NCI-H524 (cell line): ENCODE measurements around the gene NFIA.

Experiments
- DNase-seq, 2 experiments: peaks; one replicate each; lab custom pipeline; 2025; lab: John Stamatoyannopoulos, UW

NFIA gene

GRCh38 chr1:61332796-61333195 lies 250.4 kb downstream of the NFIA start:
- DNase-seq = no peak

- DNase-seq = no peak
Measured at GRCh38 chr1:61334718-61335589, 252.6 kb downstream of the NFIA start.

DNA sequence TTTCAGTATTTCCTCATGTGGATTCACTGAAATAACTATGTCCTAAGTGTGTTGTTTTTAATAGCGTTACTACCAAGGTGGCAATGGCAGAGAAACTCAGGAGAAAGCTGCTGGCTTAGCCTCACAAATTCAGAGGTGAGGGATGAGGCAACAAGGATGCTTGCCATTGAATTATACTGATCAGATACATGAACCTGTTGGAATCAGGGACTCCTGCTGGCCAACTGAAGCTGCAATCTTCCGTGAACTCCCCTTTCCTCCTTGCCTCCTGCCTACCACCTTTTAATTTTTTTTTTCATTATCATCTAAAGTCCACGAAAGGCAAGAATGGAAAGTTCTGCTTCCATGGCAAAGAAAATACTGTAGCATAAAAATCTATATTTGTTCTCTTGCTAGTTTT lies 254.7 kb downstream of the NFIA start:
- DNase-seq = no peak

- no peak for DNase-seq
Measured at GRCh38 chr1:61337441-61337951, 255.1 kb downstream of the NFIA start.

- peak; percentile 33 to 78 for DNase-seq
Measured at GRCh38 chr1:61337981-61338848, 255.9 kb downstream of the NFIA start.

DNA sequence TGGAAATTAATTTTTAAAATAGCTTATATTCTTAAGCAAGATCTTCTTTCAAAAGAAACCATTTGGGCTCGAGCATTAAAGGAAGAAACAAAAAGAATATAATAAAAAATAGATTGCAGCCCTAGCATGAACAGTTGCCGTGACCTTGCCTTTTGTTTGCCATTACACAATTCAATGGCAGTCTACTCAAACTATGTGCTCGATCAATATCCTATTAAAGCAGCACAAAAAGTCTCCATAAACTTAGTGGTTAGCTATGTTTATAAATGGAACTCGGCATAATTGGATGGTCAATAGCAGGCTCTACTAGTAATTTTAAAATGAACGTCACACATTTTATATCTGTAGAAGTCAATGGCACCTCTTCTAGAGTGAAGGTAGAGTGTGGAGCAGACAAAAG lies 256.5 kb downstream of the NFIA start:
- no peak for DNase-seq

DNA sequence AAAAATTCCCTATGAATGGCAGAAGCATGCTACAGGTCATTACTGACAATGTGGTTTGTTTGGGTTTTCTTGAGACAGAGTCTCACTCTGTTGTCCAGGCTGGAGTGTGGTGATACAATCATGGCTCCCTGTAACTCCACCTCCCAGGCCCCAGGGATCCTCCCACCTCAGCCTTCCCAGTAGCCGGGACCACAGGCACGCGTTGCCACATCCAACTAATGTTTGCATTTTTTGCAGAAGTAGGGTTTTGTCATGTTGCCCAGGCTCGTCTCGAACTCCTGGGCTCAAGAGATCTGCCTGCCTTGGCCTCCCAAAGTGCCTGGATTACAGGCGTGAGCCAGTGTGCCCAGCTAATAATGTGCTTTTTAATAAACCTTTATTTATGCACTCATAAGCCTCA lies 259.1 kb downstream of the NFIA start:
- DNase-seq = no peak

DNA sequence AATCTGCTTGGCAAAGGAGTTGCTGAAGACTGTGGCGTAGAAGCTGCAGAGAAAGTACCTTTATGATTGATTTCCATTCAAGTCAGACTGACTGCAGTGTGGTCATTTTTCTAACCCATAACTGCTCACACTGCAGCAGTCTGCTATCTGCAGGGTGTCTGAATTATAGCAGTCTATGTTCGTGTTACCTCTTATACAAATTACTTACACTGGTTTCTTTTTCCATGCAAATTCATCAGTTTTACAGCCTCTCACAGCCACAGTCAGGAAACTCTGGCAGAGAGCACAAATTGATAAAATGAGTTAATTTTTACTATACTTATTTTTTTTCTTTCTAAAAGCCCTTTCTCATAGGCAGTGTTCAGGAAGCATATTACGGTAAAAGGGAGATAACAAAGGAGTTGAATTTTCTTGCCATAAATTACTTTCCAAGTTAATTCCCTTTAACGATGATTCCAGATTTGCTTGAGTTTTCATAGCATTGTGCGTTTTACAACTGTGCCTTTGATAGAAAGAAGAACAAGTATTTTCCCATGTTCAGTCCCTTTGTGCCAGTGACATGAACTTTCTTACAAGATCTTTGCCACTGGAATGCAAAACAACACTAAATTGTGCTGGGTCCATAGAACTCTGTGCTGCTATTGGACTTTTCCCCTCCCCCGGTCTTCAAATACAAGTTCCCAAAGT lies 261.5 kb downstream of the NFIA start:
- no peak for DNase-seq

DNA sequence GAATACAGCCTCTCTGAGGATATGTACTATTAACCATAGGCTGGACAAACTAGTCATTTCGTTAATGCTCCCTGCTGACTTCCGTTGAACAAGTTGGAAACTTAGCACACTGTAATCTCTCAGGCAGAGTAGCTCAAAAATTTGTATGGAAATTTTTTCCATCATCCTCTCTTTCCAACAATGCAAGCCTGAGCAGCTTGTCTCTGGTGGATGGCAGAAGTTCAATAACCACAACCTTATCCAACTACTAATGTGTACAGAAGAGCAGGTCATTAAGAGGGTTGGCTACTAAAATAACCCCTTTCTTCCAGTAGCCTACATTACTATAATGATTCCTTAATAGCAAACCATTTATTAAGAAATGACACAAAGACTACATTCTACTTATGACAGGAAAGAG lies 262.3 kb downstream of the NFIA start:
- no peak for DNase-seq

- peak; percentile 56 to 89 for DNase-seq
Measured at GRCh38 chr1:61348025-61348665, 265.8 kb downstream of the NFIA start.

GRCh38 chr1:61352845-61353435 lies 270.6 kb downstream of the NFIA start:
- DNase-seq = no peak

GRCh38 chr1:61353797-61354406 lies 271.5 kb downstream of the NFIA start:
- DNase-seq = no peak

DNA sequence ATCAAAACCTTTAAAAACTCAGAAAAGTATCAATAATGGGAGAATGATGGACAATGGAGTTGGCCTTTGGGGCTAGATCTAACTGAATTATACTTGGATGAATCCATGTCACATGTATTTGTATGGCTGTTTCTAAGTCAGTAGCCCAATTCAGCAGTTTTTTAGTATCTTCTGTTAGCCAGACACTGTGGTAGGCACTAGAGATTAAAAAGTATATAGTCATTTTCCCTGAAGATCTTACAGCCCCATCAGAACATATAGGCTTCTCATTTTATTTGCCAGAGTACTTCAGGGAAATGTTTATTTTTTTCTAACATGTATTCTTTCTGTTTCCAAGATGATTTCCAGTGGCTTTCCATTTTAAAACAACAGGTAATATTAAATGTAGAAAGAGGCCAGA lies 273.7 kb downstream of the NFIA start:
- DNase-seq = no peak

DNA sequence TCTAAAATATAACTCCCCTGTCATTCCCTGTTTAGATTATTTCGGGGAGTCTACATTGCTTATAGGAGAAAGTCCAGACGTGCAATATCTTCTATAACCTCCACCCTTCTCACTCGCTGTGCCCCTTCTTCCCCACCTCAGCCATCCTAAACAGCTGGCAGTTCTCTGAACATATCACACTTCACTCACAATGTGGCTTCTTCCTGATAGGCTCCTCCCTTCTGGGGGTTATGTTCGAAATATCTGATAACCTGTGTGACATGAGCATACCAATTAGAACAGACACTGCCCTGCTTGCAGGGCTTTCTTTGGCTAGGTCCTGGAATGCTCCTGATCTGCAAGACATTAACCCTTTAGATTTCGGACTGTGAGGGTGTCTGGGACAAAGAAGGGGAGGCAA lies 274.6 kb downstream of the NFIA start:
- no peak for DNase-seq

DNA sequence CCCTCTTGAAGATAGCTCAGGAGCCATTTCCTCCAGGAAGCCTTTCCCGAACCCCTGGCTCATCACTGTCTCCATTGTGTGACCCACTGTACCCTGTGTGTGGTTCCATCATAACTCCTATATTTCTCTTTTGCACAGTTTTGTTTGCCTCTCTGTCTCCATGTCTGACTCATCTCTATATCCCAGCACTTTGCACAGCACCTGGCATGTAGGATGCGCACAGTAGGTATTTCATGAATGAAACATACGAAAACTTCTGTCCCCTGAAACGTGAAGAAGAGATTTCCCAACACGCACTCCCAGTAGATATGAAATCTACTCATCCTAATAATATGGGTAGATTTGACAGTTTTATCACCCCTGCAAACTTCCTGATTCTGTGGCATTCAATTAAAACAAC lies 275.2 kb downstream of the NFIA start:
- no peak for DNase-seq

DNA sequence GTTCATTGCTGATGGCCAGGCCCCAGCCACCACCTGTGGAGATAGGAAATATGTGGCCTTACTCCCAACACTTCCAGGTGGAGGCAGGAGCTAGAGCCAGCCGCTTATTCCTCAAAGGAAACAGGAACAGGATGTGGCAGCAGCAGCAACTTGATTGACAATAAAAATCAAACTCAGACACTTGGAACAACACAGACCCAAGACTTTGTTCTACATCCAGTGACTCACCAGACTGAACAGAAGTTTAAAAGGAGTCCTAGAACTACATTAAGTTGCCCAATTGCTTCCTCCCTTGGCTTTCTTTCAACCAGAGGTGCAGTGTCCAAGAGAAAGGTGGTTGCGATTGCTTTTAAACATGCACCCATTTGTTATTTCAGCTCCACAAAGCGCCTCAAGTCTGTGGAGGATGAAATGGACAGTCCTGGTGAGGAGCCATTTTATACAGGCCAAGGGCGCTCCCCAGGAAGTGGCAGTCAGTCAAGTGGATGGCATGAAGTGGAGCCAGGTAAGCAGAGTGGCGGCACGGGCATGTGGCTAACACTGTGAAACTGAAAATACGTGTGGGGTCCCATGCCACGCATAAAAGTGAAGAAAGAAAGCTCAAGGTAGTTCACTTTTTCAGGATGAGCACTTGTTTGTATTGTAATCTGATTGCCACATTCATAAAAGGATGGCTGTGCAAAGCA lies 276.6 kb downstream of the NFIA start:
- DNase-seq = no peak

DNA sequence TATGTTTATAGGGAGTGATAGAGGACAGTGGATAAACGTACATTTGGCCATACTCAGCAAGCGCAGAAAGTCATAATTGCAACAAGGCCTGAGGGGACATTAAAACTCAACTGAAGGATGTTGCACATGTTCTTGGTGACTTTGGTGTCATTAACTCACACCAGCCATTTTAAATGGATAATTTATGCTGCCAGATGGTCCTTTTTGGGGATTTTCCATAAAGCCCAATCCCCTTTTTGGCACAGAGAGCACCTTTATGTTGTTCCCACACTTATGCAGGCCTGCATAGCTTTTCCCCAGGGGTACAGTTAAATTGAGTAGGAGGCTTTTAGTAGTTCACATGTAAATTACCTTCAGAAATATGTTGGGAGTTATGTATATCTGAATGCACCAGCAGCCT lies 279.6 kb downstream of the NFIA start:
- DNase-seq = peak; percentile 52 to 77

- no peak for DNase-seq
Measured at GRCh38 chr1:61362351-61362750, 280.0 kb downstream of the NFIA start.

DNA sequence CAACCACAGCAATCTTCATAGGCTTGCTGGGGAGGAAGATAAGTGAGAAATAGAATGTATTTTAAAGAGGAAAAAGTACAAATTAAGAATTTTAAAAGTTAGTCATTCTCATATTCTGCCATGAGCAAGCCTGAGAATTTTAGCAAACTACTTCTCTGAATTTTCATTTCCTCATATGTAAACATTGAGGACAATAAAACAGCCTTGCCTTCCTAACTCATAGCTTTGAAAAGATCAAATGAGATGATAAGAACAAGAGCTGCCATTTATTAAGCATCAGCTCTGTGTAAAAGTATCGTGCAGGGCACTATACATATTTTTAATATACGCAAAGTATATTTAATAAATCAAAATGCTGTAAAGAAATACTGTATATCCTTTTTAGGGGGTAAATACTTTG lies 286.0 kb downstream of the NFIA start:
- no peak for DNase-seq

DNA sequence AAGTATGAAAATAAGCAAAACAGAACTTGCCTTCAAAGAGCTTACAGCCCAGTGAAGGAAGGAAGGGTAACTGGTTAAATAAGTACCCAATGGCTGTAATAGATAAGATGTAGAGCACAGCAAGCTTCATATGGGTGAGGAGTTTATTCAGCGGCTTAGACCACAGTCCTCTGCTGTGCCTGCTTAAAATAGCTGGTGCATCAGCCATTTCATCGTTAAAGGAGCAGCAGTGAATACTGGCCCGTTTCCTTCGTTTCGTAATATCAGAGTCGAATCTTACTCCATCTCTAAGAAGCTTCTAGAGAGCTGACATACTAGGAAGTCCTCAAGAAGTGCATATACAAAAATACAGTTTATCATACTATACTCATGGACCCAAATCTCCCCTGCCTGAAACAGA lies 286.5 kb downstream of the NFIA start:
- no peak for DNase-seq
